Uterus (tissue), 4 donors: ENCODE data around the gene RANBP10. TPM values are rescaled to one million over a fixed set of nuclear protein-coding genes. Genes with fewer than 3 reads are reported as not detected.

Experiments used
- DNase-seq, 2 donors: peaks; one replicate each; pipeline ENCODE4 v3.0.0-alpha.2; 2019 to 2020
- H3K27ac ChIP-seq, 2 donors: fragments of 200-600 bp; sonication (generic); 1 replicate in 1 of 2; 2 replicates in 1 of 2; pipeline ENCODE4 v1.5.1; 2016 to 2018
- H3K27me3 ChIP-seq, 2 donors: fragments of 200-600 bp; sonication (generic); one replicate each; pipeline ENCODE4 v1.5.1; 2018 to 2019; ENCODE audit warnings: control low read depth in 1 of 2
- H3K36me3 ChIP-seq, 2 donors: fragments of 200-600 bp; sonication (generic); one replicate each; pipeline ENCODE4 v1.5.1; 2019; ENCODE audit warnings: control low read depth in 1 of 2
- H3K4me1 ChIP-seq, 2 donors: fragments of 200-600 bp; sonication (generic); one replicate each; pipeline ENCODE4 v1.5.1; 2018 to 2019; ENCODE audit warnings: control low read depth in 1 of 2
- H3K4me3 ChIP-seq, 2 donors: fragments of 200-600 bp; sonication (generic); 1 replicate in 1 of 2; 2 replicates in 1 of 2; pipeline ENCODE4 v1.5.1; 2018 to 2019; ENCODE audit warnings: mild to moderate bottlenecking in 1 of 2
- H3K9me3 ChIP-seq, 2 donors: fragments of 200-600 bp; sonication (generic); one replicate each; pipeline ENCODE4 v1.5.1; 2019; ENCODE audit warnings: control low read depth in 1 of 2
- POLR2A ChIP-seq, 2 donors: fragments of 450-650 bp; IDR thresholded peaks; one replicate each; pipeline ENCODE4 v1.6.1; 2016; ENCODE audit warnings: antibody characterized with exemption in 2 of 2, mild to moderate bottlenecking in 1 of 2, moderate library complexity in 1 of 2
- intact Hi-C: fragments of 100-400 bp; cut with DNase I; formaldehyde crosslinking; loops from one replicate; pipeline ENCODE4 v1.15.1; 2023; ENCODE audit warnings: low total_unique reads
- total RNA-seq, 4 donors: library from RNA; depleted of rRNA in 3 of 4; stranded (reverse); fragments of >200 nt in 3 of 4; gene quantifications; one replicate each; pipeline versions ENCODE4 v1.1.0 to v1.2.4, GENCODE V29; 2014 to 2023
- TF ChIP-seq, protein P1 (sequence below), 4 experiments: fragments of 200-600 bp in 2 of 4; fragments of 450-650 bp in 2 of 4; sonication (generic) in 2 of 4; IDR thresholded peaks; one replicate each; pipeline ENCODE4 v1.5.1; 2016 to 2019; ENCODE audit warnings: antibody characterized with exemption in 4 of 4, mild to moderate bottlenecking in 2 of 4, moderate library complexity in 1 of 4
- donor health status: DM: yes; HTN: yes; CAD: no.

RANBP10 gene
- total RNA-seq, 4 donors from 2014 or later = 4.9 to 22.7 (median 8.5) TPM

DNA sequence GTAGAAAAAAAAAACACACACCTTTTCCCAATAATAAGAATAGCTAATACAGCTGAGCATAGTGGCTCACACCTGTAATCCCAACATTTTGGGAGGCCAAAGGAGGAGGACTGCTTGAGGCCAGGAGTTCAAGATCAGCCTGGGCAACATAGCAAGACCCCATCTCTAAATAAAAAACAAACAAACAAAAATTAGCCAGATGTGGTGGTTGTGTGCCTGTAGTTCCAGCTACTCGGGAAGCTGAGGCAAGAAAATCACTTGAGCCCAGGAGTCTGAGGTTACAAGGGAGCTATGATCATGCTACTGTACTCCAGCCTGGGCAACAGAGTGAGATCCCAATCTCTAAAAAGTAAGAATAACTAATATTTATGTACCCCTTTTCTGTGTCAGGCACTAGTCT lies 44.4 kb downstream of the RANBP10 start:
- no peak for DNase-seq
- intact Hi-C loops = no loop called here
- Histone ChIP-seq H3K27me3 (no peaks in the 10 kb centered on the region), H3K9me3 (no peaks in the 10 kb centered on the region), H3K4me1 (no peaks in the 10 kb centered on the region), H3K4me3 (no peak overlapping the region), H3K27ac (no peak overlapping the region), H3K36me3 (no peaks in the 10 kb centered on the region)
- no peak for TF ChIP-seq POLR2A (IDR thresholded peaks at IDR 0.05)
- TF ChIP-seq, protein P1, sequence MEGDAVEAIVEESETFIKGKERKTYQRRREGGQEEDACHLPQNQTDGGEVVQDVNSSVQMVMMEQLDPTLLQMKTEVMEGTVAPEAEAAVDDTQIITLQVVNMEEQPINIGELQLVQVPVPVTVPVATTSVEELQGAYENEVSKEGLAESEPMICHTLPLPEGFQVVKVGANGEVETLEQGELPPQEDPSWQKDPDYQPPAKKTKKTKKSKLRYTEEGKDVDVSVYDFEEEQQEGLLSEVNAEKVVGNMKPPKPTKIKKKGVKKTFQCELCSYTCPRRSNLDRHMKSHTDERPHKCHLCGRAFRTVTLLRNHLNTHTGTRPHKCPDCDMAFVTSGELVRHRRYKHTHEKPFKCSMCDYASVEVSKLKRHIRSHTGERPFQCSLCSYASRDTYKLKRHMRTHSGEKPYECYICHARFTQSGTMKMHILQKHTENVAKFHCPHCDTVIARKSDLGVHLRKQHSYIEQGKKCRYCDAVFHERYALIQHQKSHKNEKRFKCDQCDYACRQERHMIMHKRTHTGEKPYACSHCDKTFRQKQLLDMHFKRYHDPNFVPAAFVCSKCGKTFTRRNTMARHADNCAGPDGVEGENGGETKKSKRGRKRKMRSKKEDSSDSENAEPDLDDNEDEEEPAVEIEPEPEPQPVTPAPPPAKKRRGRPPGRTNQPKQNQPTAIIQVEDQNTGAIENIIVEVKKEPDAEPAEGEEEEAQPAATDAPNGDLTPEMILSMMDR (IDR thresholded peaks at IDR 0.05) = no peak

DNA sequence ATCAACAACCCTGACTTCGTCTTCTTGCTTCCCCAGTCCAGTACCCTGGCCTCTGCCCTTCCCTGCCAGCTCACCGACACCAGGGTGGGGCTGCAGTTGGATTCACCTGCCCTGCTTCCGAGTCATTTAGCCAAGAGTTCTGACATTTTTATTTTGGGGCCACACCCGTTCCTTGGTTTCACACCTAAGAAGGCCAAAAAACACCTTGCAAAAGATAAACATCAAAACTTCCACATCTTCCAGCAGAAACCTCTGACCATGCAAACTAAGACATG lies 45.5 kb downstream of the RANBP10 start:
- H3K4me3 ChIP-seq = no peak overlapping the region
- H3K9me3 ChIP-seq = no peaks in the 10 kb centered on the region
- no peak for DNase-seq
- intact Hi-C loops = no loop called here
- H3K36me3 ChIP-seq = no peaks in the 10 kb centered on the region
- H3K27me3 ChIP-seq = no peaks in the 10 kb centered on the region
- H3K27ac ChIP-seq = no peak overlapping the region
- no peaks in the 10 kb centered on the region for H3K4me1 ChIP-seq
- TF ChIP-seq POLR2A (IDR thresholded peaks at IDR 0.05) = no peak
- TF ChIP-seq, protein P1 (IDR thresholded peaks at IDR 0.05) = no peak

DNA sequence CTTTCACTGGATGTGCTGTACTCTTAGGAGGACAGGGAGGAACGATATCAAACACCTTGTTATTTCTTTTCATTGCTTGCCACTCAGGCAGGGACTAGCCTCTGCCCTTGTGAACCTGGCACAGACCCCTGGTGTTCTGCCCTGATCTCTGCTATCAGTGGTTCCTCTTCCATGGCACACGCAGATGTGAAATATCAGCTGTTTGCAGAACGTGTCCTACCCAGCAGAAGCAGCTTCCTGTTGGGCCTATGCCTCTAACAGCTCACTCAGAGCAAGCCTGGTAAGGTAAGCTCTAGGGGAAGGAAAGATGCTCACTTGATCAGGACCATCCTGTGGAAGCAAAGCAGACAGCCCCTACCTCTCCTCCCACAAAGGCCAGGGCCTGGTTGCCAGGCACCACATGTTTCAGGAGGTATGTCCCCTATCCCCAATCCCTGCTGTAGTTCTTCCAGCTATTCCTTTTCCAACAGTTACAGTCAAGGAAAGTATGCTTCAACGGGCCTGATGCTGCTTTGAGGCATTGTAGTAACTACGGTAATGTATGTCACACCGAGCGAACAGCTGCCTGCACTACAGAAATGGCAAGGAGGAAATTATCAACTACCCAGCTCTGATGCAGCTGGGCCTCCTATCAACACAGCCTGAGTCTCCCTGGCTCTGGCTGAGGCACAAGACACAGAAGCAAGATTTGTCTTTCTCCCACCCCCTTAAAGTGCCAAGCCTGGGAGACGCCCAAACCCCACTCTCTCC lies 46.0 kb downstream of the RANBP10 start:
- no peak for DNase-seq
- Histone ChIP-seq H3K9me3 (no peaks in the 10 kb centered on the region), H3K4me3 (no peak overlapping the region), H3K27me3 (no peaks in the 10 kb centered on the region), H3K36me3 (no peaks in the 10 kb centered on the region), H3K4me1 (no peaks in the 10 kb centered on the region), H3K27ac (no peak overlapping the region)
- TF ChIP-seq POLR2A (IDR thresholded peaks at IDR 0.05) = no peak
- intact Hi-C loops = no loop called here

DNA sequence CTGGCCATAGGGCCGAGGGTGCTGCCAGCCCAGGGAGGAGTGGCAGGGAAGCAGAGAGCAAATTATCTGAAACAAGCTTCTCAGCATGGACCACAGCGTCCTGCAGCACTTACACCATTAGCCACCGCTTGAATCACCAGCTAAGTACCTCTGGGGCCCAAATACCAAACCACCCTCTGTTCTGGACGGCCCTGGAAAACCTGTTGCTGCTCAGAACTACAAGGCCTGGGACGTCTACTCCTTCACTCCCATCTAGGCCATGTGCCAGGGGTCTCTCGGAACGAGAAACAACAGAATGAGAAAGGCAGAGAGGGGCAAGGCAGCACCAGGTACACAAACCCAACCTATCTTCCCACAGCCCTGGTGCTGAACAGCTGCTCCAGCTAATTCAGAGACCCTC lies 47.4 kb downstream of the RANBP10 start:
- intact Hi-C loops = no loop called here
- DNase-seq = no peak
- Histone ChIP-seq H3K27ac (no peak overlapping the region), H3K4me3 (no peak overlapping the region), H3K9me3 (no peaks in the 10 kb centered on the region), H3K36me3 (no peaks in the 10 kb centered on the region), H3K27me3 (no peaks in the 10 kb centered on the region), H3K4me1 (no peaks in the 10 kb centered on the region)
- TF ChIP-seq, protein P1 (IDR thresholded peaks at IDR 0.05) = no peak

DNA sequence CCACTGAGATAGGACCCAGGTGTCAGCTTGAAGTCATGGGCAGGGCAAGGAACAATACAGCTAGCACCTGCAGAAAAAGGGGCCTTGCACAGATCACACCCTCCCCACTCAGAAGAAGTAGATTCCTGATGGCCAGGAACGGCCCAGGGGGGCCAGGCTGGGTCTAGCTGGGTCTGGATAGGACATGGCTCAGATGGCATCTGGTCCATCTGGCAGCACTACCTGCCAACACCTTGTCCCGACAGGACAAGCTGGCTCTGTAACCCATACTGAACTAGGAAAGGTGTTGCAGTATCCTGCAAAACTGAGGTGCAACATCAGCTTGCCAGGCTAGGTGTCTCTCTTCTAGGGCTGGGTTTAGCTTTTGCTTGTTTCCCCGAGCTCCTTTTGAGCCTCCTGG lies 48.4 kb downstream of the RANBP10 start:
- no peak overlapping the region for H3K4me3 ChIP-seq

More for the DNA sequence above, 48.4 kb downstream of the RANBP10 start:
- DNase-seq = no peak
- Histone ChIP-seq H3K27me3 (no peaks in the 10 kb centered on the region), H3K36me3 (no peaks in the 10 kb centered on the region), H3K9me3 (no peaks in the 10 kb centered on the region), H3K27ac (no peak overlapping the region), H3K4me1 (no peaks in the 10 kb centered on the region)
- intact Hi-C loops = no loop called here
- no peak for TF ChIP-seq POLR2A (IDR thresholded peaks at IDR 0.05)
- TF ChIP-seq, protein P1 (IDR thresholded peaks at IDR 0.05) = no peak
